ENCODE results near the gene NKPD1.
A peak's percentile ranks its signal among the peaks of the same experiment; 100 is the strongest.

Gene NKPD1

GRCh38 chr19:45154064-45154827, 6.5 kb downstream of the NKPD1 start:
- peak; percentile 76 for DNase-seq (ENCODE audit: low read depth, low spot score)

DNA sequence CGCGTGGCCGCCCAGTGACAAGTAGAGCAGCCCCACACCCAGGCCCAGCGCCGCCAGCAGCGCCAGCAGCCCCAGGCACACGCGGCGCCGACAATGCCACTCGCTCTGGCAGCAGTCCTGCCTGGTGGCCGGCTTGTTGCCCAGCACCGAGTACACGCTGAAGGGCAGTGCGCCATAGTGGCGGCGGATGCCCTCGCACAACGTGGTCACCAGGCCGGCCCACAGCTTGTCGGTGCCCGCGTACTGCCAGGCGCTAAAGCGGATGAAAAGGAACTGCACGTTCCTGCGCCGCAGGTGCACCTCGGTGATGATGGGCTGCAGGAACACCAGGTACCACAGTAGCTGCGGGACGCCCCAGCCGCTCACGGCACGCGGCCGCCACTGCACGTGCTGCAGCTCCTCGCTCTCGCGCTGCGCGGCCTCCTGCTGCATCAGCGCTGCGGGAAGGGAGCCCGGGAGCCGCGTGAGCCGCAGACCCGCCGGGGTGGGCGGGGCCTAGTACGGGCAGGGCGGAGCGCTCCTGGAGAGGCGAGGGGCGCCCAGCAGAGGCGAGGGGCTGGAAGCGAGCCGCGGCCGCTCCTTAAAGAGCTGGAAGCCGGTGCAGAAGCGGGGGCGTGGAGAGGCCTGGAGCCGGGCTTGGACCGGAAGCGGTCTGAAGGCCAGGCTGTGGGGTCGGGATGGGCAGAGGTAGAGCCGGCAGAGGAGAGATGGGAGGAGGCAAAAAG, 7.3 kb downstream of the NKPD1 start:
- peak; percentile 72 for DNase-seq (ENCODE audit: low read depth, low spot score)

DNA sequence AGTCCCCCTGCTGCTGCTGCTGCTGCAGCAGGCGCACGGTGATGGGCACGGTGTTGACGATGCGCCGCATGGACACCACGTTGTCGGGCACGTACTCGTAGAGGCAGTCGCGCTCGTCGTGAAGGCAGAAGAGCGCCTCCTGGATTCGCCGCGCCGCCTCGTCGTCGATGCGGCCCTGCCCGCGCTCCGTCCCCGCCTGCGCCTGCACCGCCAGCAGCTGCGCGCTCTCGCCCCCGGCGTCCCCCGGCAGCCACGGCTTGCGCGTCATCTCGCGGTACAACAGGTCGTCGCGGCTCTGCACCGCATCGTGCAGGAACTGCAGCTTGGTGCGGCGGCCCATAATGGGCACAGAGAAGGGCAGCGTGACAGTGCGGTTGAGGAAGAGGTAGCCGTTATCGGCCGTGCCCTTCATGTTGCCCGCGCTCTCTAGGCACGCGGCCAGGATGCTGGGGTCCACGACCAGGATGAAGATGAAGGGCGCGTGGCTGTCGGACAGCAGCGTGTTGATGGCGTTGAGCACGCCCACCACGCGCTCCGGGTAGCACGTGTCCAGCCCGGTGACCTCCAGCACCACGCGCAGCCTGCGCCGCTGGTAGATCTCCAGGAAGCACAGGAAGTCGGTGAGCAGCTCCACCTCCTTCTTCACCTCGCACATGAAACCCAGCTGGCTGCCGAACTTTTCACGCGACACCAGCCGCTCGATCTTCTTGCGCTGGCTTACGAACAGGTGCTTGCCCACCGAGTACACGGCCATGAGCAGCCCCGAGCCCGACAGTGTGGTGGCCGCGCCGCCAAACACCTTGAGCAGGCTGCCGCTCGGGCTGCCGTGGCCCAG, 8.1 kb downstream of the NKPD1 start:
- peak; percentile 61 for DNase-seq (ENCODE audit: low read depth, low spot score)

GRCh38 chr19:45151821-45152503, 8.8 kb downstream of the NKPD1 start:
- DNase-seq (ENCODE audit: low read depth, low spot score): no peak

GRCh38 chr19:45151320-45151719, 9.5 kb downstream of the NKPD1 start:
- no peak for DNase-seq (ENCODE audit: low read depth, low spot score)

GRCh38 chr19:45150751-45151281, 10.0 kb downstream of the NKPD1 start:
- DNase-seq (ENCODE audit: low read depth, low spot score): no peak

GRCh38 chr19:45150180-45150579, 10.6 kb downstream of the NKPD1 start:
- no peak for DNase-seq (ENCODE audit: low read depth, low spot score)

- no peak for DNase-seq (ENCODE audit: low read depth, low spot score)
Observed at GRCh38 chr19:45149129-45149528, 11.7 kb downstream of the NKPD1 start.

- DNase-seq (ENCODE audit: low read depth, low spot score): no peak
Observed at GRCh38 chr19:45147835-45148676, 12.7 kb downstream of the NKPD1 start.

- DNase-seq (ENCODE audit: low read depth, low spot score): no peak
Observed at GRCh38 chr19:45146741-45147205, 14.0 kb downstream of the NKPD1 start.

DNA sequence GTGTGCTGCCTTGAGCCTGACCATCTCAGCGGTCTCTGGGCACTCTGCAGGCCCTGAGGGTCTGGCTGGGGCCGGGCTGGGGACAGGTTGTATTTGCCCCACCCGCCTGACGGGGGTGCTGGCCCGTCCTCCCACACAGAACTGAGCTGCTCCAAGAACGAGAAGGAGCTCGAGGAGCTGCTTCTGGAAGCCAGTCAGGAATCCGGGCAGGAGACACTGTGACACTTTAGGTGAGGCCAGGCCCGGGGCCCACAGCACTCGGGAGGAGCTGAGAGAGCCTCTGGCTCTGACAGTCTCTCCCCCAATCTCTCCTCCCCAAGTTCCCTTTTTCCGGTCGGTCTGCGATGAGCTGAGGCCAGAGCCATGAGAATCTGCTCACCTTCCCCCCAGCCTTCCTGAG, 14.5 kb downstream of the NKPD1 start:
- DNase-seq (ENCODE audit: low read depth, low spot score): no peak

- DNase-seq (ENCODE audit: low read depth, low spot score): no peak
Observed at GRCh38 chr19:45145270-45146189, 15.3 kb downstream of the NKPD1 start.

- DNase-seq (ENCODE audit: low read depth, low spot score): no peak
Observed at GRCh38 chr19:45144431-45145269, 16.1 kb downstream of the NKPD1 start.

DNA sequence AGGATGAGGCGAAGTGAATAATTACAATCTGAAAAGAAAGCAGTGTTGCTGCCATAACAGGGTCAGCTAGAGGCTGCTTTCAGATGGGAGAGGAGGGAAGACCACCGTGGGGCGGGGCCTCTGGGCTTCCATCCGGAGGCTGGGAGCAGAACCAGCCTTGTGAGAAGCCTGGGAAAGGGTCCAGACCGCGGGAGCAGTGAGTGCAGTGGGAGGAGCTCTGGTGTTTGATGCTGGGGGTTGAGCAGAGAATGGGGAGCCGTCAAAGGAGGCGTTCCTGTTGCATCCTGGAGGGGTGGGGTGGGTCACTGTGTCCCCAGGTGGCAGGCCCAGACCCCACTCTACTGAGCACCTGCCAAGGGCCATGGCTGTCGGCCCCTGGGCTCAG, 18.1 kb downstream of the NKPD1 start:
- no peak for DNase-seq (ENCODE audit: low read depth, low spot score)

- no peak for DNase-seq (ENCODE audit: low read depth, low spot score)
Observed at GRCh38 chr19:45142016-45142725, 18.6 kb downstream of the NKPD1 start.

- DNase-seq (ENCODE audit: low read depth, low spot score): no peak
Observed at GRCh38 chr19:45141203-45141900, 19.4 kb downstream of the NKPD1 start.

DNA sequence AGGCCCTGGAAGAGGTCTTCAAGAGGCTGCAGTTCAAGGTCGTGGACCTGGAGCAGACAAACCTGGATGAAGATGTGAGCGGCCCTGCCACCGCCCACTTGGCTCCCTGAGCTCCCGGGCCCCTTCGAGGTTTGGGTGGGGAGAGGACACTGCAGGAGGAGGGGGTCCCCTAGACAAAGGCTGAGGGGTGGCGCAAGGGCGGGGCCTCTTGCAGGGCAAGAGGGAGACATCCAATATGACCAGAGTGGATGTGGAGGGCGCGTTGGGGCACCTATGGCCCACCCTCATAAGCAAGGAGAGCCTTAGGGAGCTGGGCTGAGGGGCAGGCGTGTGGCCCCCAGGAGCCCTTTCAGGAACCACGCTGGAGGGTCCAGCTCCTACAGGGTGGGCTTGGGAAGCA, 20.2 kb downstream of the NKPD1 start:
- no peak for DNase-seq (ENCODE audit: low read depth, low spot score)

Data from astrocyte of the hippocampus (primary cell).